Muscle of arm (tissue), 12 donors: ENCODE results near the gene FRY. TPM values are rescaled to one million over a fixed set of nuclear protein-coding genes. Genes with fewer than 3 reads are reported as not detected.

Experiments used
- DNase-seq: peaks from one replicate; pipeline ENCODE4 v3.0.0-alpha.2; 2013
- polyA plus RNA-seq, 12 donors: library from polyadenylated mRNA; unstranded; fragments of 120-200 nt; gene quantifications; one replicate each; pipeline ENCODE4 v1.2.1, GENCODE V29; 2013; ENCODE audit not compliant: insufficient read length in 12 of 12

Gene FRY
- polyA plus RNA-seq, 12 donors = 23.6 to 55.7 (median 48.1) TPM; not detected in 1

DNA sequence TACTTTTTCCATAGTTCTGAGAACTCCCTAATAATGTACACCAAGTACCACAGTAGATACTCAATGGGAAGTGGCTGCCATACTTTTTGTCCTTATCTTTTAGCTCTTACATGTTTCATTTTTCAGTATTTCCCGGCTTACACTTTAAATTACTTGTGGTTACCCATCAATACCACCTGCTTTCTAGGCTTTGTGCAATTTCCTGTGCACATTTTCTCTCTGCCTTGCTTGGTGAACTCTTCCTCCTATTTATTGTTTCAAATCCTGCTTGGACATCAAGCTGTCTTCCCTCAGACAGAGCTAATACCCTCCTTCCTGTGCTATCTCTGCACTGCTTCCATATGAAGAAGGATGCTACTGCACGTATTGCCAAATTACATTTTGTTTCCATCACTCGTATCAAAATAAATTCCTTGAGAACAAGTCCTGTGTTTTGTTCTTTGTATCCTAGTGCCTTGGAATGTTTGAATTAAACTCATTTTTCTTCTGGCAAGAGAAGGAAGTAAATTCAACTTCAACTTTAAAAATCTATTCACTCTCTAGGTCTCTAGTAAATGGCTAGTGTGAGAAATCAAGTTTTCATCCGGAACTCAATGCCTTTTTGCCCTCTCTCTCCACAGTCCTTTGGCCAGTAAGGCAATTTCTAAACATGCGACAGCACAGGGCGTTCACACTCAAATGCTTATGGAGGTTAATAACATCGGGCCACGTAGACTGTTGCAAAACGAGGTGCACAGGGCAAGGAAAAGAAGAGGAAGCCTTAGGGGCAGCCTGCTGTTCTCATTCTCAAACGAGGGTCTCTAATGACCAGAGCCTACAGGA is 277.9 kb downstream of the FRY start:
- peak; percentile 36 for DNase-seq

DNA sequence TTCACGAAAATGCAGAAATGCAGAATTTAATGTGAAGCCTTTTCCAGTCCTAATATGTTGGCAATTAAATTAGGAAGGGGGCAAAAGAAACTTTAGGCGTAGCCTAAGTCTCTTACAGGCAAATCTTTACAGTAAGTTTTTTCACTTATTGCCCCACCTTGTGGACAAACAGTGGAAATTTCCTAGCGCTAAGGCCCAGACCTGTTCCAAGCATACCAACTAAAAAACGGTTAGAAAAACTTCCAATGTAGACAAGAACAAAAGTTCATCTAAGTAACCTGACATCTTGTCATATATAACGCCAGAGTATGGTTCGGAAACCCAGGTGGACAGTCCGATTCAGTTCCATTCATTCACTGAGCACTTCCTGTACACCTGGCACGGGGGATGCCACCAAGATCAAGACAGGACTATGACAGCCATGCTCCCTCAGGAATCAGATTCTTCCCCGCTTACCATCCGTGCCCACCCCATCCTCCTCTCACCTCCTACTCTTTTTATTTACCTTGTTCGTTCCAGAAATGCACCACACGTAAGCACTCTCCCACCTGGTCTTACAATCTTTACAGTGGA is 278.6 kb downstream of the FRY start:
- DNase-seq = peak; percentile 59

DNA sequence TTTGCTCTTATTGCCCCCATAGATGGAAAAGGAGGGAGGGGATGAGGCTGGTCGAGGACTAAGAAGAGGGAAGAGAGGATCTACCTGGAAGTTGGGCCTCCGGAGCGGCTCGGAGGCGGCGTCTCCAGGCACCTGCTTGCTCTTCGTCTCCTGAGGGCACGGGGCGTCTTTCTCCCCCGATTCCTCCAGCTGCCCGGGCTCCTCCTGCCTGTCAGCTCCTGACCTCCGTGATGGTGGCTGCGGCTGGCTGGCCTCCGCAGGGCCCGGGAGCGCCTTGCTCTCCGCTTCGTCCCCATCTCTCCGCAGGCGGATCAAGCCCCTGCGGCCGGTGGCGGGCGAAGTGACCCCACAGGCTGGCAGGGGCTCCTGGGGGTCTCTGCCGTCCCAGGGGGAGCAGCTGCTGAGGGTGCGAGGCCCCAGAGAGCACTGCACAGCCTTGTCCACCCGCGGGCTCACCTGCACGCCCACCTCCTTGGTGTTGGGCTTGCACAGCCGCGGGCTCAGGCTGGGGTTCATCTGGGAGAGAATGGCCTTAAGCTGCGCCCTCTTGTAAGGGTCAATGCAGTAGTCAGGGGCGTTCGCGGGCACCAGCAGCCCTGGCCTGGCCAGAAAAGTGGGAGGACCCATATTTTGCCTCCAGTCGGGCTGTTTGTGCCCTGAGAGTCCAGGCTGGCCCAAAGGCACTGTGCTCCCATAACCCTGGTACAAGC is 279.8 kb downstream of the FRY start:
- no peak for DNase-seq

DNA sequence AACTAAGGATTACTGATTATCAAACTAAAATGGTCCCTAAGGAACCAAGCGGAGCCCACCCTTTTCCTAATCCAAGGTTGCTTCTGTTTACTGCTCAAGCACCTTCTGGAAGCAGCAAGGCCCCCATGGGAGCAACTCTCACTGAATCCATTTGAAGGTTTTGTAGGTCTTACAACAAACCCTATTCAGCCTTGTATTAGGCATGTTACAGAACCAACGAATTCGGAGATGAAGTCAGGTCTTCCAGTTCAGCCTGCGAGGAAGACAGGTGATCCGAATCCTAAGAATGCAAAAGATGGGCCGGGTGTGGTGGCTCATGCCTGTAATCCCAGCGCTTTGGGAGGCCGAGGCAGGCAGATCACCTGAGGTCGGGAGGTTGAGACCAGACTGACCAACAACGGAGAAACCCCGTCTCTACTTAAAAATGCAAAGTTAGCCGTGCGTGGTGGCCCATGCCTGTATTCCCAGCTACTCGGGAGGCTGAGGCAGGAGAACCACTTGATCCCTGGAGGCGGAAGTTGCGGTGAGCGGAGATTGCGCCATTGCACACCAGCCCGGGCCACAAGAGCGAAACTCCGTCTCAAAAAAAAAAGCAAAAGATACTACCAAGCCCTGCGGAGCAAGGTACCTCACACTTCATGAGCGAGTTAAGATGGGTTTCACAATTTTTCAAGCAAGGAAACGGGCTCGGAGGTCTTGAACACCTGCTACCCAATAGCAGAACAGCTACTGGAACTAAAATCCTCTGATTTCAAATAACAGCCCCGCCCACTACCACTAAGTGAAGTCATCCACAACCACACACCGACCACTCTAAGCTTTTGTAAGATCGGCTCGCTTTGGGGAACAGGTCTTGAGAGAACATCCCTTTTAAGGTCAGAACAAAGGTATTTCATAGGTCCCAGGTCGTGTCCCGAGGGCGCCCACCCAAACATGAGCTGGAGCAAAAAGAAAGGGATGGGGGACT is 283.0 kb downstream of the FRY start:
- DNase-seq = no peak

DNA sequence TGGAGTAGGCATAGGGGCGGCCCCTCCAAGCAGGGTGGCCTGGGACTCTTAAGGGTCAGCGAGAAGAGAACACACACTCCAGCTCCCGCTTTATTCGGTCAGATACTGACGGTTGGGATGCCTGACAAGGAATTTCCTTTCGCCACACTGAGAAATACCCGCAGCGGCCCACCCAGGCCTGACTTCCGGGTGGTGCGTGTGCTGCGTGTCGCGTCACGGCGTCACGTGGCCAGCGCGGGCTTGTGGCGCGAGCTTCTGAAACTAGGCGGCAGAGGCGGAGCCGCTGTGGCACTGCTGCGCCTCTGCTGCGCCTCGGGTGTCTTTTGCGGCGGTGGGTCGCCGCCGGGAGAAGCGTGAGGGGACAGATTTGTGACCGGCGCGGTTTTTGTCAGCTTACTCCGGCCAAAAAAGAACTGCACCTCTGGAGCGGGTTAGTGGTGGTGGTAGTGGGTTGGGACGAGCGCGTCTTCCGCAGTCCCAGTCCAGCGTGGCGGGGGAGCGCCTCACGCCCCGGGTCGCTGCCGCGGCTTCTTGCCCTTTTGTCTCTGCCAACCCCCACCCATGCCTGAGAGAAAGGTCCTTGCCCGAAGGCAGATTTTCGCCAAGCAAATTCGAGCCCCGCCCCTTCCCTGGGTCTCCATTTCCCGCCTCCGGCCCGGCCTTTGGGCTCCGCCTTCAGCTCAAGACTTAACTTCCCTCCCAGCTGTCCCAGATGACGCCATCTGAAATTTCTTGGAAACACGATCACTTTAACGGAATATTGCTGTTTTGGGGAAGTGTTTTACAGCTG is 283.9 kb downstream of the FRY start, which contains the start of the genes BRCA2 and ZAR1L:
Gene BRCA2 (plus strand): TSS at position 271 of the 790 bp plus-strand sequence. CDS start 953 bp downstream, outside the sequence.
Gene ZAR1L (minus strand): TSS at position 126 of the 790 bp plus-strand sequence. CDS start 3,438 bp downstream, outside the sequence.
- DNase-seq = peak; percentile 93

DNA sequence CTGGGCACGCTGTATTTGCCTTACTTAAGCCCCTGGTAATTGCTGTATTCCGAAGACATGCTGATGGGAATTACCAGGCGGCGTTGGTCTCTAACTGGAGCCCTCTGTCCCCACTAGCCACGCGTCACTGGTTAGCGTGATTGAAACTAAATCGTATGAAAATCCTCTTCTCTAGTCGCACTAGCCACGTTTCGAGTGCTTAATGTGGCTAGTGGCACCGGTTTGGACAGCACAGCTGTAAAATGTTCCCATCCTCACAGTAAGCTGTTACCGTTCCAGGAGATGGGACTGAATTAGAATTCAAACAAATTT is 284.4 kb downstream of the FRY start:
- no peak for DNase-seq

DNA sequence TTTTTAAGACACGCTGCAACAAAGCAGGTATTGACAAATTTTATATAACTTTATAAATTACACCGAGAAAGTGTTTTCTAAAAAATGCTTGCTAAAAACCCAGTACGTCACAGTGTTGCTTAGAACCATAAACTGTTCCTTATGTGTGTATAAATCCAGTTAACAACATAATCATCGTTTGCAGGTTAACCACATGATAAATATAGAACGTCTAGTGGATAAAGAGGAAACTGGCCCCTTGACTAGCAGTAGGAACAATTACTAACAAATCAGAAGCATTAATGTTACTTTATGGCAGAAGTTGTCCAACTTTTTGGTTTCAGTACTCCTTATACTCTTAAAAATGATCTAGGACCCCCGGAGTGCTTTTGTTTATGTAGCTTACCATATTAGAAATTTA is 284.9 kb downstream of the FRY start:
- DNase-seq = no peak

DNA sequence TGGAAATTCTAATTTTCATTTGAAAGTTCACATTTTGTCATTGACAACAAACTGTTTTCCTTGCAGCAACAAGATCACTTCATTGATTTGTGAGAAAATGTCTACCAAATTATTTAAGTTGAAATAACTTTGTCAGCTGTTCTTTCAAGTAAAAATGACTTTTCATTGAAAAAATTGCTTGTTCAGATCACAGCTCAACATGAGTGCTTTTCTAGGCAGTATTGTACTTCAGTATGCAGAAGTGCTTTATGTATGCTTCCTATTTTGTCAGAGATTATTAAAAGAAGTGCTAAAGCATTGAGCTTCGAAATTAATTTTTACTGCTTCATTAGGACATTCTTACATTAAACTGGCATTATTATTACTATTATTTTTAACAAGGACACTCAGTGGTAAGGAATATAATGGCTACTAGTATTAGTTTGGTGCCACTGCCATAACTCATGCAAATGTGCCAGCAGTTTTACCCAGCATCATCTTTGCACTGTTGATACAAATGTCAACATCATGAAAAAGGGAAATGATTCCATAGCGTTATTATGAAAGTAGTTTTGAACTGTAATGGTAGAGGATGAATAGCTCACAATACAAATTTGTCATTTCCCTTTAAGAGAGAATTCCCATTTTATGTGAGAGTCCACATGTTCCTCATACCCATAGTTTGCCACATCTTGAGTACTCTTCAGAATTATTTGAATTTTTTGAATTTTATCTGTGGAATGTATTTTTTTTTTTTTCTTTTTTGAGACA is 286.3 kb downstream of the FRY start:
- DNase-seq = no peak

DNA sequence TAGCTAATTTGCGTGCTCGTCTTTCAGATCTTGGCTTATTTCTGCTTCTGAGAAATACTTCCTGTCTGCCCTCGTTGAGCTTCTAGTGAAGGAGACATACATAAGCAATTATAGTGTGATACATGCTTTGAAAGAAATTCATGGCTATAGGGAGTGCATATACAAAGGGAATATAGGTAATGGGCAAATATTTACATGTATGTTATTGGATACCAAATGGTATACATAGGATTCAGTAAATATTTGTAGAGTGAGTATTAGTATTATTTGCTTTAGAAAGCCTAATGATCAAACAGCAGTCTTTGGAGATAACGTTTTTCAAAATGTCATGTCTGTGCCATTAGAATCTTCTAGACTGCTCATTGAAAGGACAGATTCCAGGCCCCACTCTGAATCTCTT is 289.0 kb downstream of the FRY start:
- no peak for DNase-seq

DNA sequence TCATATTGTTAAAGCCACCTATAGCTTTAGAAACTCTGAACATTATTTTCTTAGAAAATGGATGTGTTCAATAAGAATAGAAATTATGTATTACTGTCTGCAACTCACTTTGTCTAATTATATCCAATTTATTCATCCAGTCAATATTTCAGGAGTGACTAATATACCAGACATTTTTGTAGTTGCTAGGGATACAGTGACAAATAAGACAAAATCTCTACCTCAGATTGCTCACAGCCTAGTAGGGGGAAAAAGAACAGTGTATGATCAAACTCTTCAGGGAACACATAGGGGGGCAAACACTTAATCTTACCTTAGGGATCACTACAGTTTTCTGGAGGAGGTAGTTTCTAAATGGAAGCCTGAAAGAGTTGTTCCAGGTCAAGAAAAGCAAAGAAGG is 292.3 kb downstream of the FRY start:
- no peak for DNase-seq

DNA sequence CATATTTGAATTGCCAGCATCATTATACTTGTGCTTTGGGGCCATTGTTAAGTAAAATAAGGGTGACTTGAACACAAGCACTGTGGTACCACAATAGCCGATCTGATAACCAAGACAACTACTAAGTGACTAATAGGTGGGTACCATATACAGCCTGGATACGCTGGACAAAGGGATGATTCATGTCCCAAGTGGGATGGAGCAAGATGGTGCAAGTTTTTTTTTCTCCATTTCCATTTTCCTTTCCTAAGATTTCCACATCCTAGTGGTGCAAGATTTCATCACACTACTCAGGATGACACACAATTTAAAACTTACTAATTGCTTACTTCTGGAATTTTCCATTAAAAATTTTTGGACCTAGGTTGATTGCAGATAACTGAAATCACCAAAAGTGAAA is 298.9 kb downstream of the FRY start:
- no peak for DNase-seq

DNA sequence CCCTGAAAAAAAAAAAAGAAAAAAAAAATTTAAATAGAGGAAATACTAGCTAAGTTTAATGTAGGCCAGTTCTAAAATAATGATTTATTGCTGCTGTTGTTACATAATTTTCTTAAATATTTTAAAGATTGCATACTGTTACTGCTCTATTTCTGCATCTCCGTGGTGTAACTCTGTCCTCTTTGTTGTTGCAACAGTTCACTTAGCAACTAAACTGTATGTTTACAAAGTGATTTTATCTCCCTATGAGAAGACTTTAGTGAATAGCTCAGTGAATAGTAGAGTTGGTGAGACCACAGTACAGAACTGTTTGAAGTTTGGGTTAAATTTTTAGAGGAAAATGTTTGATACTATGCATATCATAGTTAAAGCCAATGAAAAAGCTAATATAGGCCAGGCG is 303.1 kb downstream of the FRY start:
- no peak for DNase-seq

DNA sequence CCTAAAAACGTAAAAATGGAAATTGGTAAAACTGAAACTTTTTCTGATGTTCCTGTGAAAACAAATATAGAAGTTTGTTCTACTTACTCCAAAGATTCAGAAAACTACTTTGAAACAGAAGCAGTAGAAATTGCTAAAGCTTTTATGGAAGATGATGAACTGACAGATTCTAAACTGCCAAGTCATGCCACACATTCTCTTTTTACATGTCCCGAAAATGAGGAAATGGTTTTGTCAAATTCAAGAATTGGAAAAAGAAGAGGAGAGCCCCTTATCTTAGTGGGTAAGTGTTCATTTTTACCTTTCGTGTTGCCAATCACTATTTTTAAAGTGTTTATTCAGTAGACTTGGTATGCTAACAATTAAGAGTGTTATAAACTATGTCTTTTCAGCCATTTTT is 309.3 kb downstream of the FRY start:
- no peak for DNase-seq

DNA sequence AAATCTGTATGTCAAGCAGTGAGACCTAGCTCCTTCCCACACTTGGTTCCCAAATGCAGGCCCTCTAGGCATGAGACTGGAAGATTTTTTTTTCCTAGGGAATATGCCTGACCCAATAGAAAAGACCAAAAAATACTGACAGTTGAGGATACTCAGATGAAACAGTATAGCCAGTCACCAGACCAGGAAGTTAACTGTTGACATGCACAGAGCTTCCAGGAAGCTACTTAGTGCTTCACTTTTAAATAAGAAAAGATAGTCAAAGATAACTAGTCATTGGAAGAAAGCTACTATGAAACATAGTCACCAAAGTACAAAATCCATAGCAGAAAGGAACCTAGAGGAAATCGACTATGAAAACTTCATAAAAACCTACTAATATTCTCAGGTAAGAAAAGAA is 316.1 kb downstream of the FRY start:
- DNase-seq = no peak
